Hematopoietic multipotent progenitor cell treated with erythropoietin and hydrocortisone succinate and interleukin-3 and kit ligand, for 8 days (in vitro differentiated cells): ENCODE data around the gene ARHGEF38.

ENCODE experiments used
- DNase-seq: peaks from one replicate; pipeline ENCODE4 v3.0.0-alpha.2; 2015

The ARHGEF38 gene, protein sequence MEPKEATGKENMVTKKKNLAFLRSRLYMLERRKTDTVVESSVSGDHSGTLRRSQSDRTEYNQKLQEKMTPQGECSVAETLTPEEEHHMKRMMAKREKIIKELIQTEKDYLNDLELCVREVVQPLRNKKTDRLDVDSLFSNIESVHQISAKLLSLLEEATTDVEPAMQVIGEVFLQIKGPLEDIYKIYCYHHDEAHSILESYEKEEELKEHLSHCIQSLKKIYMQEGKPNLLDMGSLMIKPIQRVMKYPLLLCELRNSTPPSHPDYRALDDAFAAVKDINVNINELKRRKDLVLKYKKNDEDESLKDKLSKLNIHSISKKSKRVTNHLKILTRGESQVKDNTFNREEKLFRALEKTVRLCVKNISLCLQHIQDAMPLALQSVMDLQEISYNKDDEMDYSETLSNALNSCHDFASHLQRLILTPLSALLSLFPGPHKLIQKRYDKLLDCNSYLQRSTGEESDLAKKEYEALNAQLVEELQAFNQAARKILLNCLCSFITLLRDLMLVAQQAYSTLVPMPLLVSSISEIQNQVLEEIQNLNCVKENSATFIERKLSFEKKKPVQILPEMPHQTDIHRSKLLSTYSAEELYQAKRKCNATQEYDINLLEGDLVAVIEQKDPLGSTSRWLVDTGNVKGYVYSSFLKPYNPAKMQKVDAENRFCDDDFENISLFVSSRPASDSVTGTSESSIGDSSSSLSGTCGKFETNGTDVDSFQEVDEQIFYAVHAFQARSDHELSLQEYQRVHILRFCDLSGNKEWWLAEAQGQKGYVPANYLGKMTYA

DNA sequence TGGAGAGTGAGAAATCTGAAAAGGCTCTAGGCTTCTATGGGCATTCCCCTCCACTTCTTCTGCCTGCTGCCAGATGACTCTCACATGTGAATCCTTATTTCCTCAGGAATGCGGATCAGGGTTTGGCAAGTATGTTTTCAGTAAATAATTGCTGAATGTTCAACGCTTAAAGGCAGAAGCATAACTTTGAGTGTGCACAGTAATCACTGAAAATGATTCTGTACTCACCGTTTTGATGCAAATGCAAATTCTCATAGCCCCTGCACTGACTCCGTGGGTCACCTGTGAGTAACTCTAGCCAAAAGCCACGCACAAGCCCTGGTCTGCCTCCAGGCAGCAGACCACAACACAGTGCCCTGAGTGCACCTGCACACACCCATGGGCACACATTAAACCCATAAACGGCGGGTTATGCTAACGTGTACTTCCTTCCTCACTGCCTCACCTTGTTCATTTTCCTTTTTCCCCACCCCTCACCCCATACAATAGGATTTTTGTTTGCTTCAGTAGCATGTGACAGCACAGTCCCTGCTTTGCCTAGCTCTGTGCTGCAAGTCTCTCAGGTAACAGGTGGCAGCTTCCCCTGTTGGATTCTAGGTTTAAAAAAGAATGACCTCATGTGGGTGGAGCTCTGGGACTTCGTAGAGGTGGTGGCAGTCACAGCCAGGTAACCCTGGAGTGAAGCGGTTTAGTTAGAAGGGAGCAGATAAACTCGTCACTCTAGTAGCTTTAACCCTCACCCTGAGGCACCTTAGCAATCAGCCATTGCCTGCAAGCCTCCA, at the start of gene ARHGEF38:
TSS of gene ARHGEF38 (plus strand) at position 656 of the 782 bp plus-strand sequence. CDS start 146 bp downstream, outside the sequence.
- DNase-seq, result no peak

- DNase-seq, result no peak
These were observed 48.9 kb upstream of the ARHGEF38 start for GRCh38 chr4:105503484-105503883.

- no peak for DNase-seq
These were observed 47.7 kb upstream of the ARHGEF38 start for GRCh38 chr4:105504744-105505143.

DNA sequence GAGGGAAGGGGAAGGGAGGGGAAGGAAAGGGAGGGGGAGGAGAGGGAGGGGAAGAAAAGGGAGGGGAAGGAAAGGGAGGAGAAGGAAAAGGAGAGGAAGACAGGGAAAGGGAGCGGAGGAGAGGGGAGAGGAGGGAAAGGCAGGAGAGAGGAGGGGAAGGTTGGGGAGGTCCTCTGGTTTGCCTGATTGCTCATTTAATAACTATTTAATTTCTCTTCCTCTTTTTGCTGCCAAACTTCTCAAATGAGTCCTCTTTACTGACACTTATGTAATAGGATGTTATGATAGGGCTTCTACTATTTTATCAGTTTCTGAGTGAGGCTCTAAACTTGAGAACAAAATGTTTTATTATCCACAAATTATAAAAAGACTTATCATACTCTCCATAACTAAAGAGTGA, 43.1 kb upstream of the ARHGEF38 start:
- DNase-seq, result no peak

DNA sequence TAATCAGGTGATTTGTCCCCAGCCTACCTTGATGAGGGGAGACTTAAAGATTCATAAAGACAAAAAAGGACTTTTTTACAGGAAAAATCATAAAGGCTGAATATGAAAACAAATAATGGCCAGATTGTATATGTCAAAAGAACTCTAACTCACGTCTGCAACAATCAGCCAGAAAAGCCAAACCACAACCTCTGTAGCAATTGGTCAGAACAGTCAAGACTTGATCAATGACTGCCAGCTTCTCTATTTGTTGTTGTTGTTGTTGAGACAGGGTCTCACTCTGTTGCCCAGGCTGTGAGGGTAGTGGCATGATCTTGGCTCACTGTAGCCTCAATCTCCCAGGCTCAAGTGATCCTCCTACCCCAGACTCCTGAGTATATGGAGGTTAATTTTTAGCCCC, 42.7 kb upstream of the ARHGEF38 start:
- no peak for DNase-seq

DNA sequence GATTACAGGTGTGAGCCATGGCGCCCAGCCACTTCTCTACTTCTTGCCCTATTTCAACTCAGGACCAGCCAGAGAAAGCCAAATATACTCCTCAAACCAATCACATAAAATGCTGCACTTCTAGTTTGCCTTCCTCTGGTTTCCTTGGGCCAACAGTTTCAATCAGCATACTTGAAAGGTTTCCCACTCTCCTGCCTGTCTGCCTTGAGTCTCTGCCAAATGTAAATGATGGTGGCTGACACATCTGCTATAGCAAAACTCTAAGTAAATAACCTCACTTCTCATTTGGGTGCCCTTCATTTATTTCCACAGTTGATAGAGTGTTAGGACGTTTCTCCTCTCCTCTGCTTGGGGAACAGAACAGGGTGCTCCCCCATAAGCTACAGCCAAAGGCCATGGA, 42.2 kb upstream of the ARHGEF38 start:
- no peak for DNase-seq

GRCh38 chr4:105520819-105521790, 31.3 kb upstream of the ARHGEF38 start:
- peak; percentile 66 for DNase-seq

DNA sequence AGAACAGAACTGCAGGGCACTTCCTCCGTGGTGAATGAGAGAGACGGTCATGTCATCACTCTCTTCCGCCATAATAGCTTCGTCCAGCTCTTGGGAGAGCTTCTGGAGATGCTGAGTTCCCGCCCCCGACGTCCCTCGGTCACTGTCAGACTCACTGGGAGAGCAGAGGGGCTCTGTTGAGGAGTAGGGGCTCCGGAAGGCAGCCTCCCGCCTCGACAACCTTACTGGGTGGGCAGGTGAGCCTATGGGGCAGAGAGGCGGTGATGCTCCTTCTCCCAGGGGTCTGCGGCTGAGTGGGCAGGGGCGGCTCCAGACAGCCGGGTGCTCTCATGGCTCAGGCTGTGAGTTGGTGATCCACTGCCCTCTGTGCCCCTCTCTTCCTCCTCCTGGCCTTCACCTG, 25.8 kb upstream of the ARHGEF38 start:
- DNase-seq, result no peak

GRCh38 chr4:105527081-105527480, 25.3 kb upstream of the ARHGEF38 start:
- no peak for DNase-seq

GRCh38 chr4:105536601-105537000, 15.8 kb upstream of the ARHGEF38 start:
- DNase-seq, result no peak

- DNase-seq, result peak; percentile 54
These were observed 11.0 kb upstream of the ARHGEF38 start for GRCh38 chr4:105541420-105541819.

DNA sequence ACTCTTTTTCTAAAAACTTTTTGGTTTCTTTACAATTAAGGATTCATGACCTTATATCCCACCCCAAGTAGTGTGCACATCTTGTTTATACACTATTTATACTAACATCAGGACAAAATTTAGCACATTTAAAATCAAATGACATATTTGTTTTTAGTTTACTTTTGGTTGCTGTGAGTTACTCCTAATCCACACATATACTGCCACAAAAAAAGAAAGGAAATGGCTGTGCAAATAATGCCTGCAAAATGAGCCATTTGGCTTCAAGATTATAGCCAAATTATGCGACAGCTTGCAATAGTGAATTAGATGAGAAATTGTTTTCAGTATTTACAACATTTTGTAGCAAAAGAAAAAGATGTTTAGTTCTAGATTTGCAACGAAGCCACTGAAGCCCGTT, 10.4 kb upstream of the ARHGEF38 start:
- DNase-seq, result no peak

DNA sequence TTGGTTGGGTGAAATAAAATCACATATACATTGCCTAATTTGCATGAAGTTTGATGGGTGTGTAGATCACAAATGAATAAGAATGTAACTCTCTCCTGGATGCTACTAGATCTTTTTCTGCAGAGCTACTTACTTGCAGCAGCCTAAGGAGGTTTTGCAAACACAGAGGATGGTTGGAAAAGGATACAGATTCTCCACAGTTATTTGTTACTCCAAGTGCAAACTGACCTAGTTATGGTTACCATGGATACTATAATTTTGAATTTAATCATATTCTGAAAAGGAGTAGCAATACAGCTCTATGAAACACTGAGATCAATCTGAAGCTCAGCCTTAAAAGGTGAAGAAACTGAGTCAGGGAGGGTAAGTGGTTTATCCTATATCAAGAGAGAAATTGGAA, 9.1 kb upstream of the ARHGEF38 start:
- DNase-seq, result no peak

- DNase-seq, result no peak
These were observed 8.5 kb upstream of the ARHGEF38 start for GRCh38 chr4:105543881-105544280.

DNA sequence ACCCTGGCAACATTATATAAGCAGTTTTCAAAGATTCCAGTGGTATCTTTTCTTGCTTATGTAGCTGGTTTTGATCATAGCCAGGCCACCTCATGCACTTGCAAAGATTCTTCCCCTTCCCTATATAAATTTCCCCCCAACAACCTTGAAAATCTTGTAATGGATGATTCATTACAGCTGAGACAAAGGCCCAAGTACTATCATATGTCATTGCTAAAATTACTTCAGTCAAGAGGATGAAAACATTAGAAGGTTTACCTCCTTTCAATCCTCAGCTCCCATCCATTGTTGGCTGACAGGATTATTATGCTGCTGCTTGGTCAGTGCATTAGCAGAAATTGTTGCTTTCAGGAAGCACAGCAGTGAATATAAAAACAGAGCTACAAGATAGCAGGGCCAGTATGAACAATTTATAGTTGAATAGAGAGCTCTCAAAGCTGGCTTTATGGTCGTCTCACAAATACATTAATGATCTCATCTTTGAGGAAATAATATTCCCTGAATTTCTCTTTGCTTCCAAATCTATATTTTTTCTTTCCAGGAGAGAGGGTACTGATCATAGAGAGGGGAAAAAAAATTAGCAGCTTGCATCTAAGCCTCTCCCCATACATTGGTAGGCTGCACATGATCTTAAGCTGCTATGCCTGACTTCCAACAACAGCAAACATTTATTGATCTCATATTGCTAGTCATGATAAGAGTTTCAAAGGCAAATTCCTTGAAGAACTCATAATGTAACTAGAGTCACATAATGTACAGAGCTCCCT, 7.7 kb upstream of the ARHGEF38 start:
- DNase-seq, result no peak

DNA sequence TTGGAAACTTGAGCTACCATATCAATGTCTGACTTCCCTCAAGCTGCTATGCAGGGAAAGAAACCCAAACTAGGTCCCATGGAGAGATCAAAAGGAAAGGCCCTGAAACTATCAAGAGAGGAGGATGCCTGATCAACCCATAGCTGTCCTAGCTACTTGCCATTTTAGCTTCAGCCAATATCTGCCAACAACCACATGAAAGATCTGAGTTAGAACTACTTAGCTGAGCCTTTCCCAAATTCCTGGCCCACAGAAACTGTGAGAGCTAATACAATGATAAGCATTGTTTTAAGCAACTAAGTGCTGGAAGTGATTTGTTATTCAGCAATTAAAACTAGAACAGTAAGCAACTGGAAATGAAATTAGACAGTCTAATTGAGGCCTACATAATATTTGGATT, 6.3 kb upstream of the ARHGEF38 start:
- no peak for DNase-seq

DNA sequence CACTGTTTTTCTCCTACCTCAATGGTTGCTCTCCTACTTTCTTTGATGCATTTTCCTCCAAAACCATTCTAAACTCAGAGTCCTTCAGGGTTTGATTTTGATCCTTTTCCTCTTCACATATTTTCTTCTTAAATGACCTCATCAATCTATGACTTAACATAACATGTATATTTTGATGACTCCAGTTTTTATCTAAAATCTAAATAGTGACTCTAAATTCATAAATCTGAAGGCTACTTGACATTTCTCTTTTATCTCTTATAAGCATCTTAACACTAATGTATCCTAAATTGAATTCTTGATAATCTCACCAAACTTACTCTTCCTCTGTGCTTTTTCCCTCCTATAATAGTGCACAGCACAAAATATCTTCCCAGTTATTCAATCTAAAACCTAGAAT, 4.7 kb upstream of the ARHGEF38 start:
- no peak for DNase-seq

- DNase-seq, result no peak
These were observed 3.9 kb upstream of the ARHGEF38 start for GRCh38 chr4:105548483-105548882.

GRCh38 chr4:105550641-105551040, 1.8 kb upstream of the ARHGEF38 start:
- no peak for DNase-seq

- DNase-seq, result no peak
These were observed 3.0 kb downstream of the ARHGEF38 start for GRCh38 chr4:105555409-105555808.

- DNase-seq, result no peak
These were observed 3.8 kb downstream of the ARHGEF38 start for GRCh38 chr4:105556206-105556605.
